Endothelial cell of umbilical vein (primary cell): ENCODE data around the gene PRKD1. TPM values are rescaled to one million over a fixed set of nuclear protein-coding genes. Genes with fewer than 3 reads are reported as not detected.

Experiments used
- BruUV-seq: library from RNA; stranded (reverse); fragments of 400-500 nt; replicated peaks from 2 replicates; lab custom pipeline; 2021; lab: Mats Ljungman, UMichigan
- CTCF ChIA-PET: fragments of 300-600, 350-600 bp; sonication (Branson Sonifier 250); formaldehyde crosslinking; loops from one replicate; lab custom pipeline; 2021; ENCODE audit warnings: antibody characterized with exemption, inconsistent platforms; lab: Charles Lee
- POLR2A ChIA-PET: fragments of 300-600, 350-600 bp; sonication (Branson Sonifier 250); formaldehyde crosslinking; loops from one replicate; lab custom pipeline; 2021; ENCODE audit warnings: antibody characterized with exemption, inconsistent platforms; lab: Charles Lee
- DNase-seq: peaks from one replicate; pipeline ENCODE4 v3.0.0-alpha.2; 2011; ENCODE audit warnings: low read depth, low spot score
- FAIRE-seq: peaks from 2 replicates; lab custom pipeline; 2011; peaks lifted over from hg19 to GRCh38; lab: Jason Lieb, UNC
- H2AFZ ChIP-seq: 2 replicates; pipeline ENCODE4 v1.6.0; 2012; ENCODE audit warnings: low read depth, low read length, control low read depth, inconsistent platforms
- H3K27ac ChIP-seq: 2 replicates; pipeline ENCODE4 v1.5.1; 2011; ENCODE audit warnings: low read depth, mild to moderate bottlenecking, control low read depth, low read length, moderate library complexity; ENCODE audit not compliant: insufficient read depth
- H3K27me3 ChIP-seq, 2 experiments: 2 replicates each; pipeline versions ENCODE4 v1.6.0 to v1.6.1; 2011; ENCODE audit warnings: low read length in 2 of 2, mixed read lengths in 1 of 2; ENCODE audit not compliant: control insufficient read depth in 2 of 2, insufficient read depth in 2 of 2
- H3K36me3 ChIP-seq, 2 experiments: 2 replicates in 1 of 2; 3 replicates in 1 of 2; pipeline ENCODE4 v1.5.1; 2011; ENCODE audit warnings: low read length in 2 of 2, mild to moderate bottlenecking in 1 of 2, moderate library complexity in 1 of 2; ENCODE audit not compliant: control insufficient read depth in 2 of 2, insufficient read depth in 2 of 2; ENCODE audit errors: extremely low read depth in 1 of 2
- H3K4me1 ChIP-seq: 3 replicates; pipeline ENCODE4 v1.5.1; 2011; ENCODE audit warnings: mild to moderate bottlenecking, low read length; ENCODE audit not compliant: control insufficient read depth, insufficient read depth; ENCODE audit errors: extremely low read depth
- H3K4me2 ChIP-seq: 2 replicates; pipeline ENCODE4 v1.6.1; 2011; ENCODE audit warnings: low read length, control low read depth, mixed read lengths; ENCODE audit not compliant: insufficient read depth
- H3K4me3 ChIP-seq, 3 experiments: fragments of 200-600 bp in 1 of 3; sonication (generic), shearing (Covaris generic) in 1 of 3; replicated peaks in 1 of 3; 2 replicates each; pipeline ENCODE4 v1.5.1; 2011 to 2016; ENCODE audit warnings: control low read depth in 3 of 3, low read length in 3 of 3, mild to moderate bottlenecking in 2 of 3, inconsistent platforms in 1 of 3, low read depth in 1 of 3, moderate library complexity in 1 of 3; ENCODE audit not compliant: insufficient read depth in 1 of 3
- H3K79me2 ChIP-seq: 2 replicates; pipeline ENCODE4 v1.6.0; 2012; ENCODE audit warnings: low read length, inconsistent platforms; ENCODE audit not compliant: control insufficient read depth, insufficient read depth
- H3K9ac ChIP-seq: replicated peaks from 2 replicates; pipeline ENCODE3; 2011; ENCODE audit warnings: low read length, control low read depth; ENCODE audit not compliant: insufficient read depth; ENCODE audit errors: extremely low read depth
- H3K9me1 ChIP-seq: replicated peaks from 3 replicates; pipeline ENCODE4 v1.6.0; 2011; ENCODE audit warnings: mild to moderate bottlenecking, low read length; ENCODE audit not compliant: control insufficient read depth, insufficient read depth; ENCODE audit errors: extremely low read depth
- H3K9me3 ChIP-seq: replicated peaks from 2 replicates; pipeline ENCODE4 v1.5.1; 2012; ENCODE audit warnings: low read length, inconsistent platforms; ENCODE audit not compliant: control insufficient read depth, insufficient read depth
- H4K20me1 ChIP-seq: replicated peaks from 2 replicates; pipeline ENCODE3; 2011; ENCODE audit warnings: mild to moderate bottlenecking, low read length; ENCODE audit not compliant: control insufficient read depth, insufficient read depth; ENCODE audit errors: extremely low read depth
- FOS ChIP-seq: IDR thresholded peaks from 2 replicates; pipeline ENCODE4 v1.6.1; 2011; ENCODE audit warnings: mild to moderate bottlenecking, low read length, moderate library complexity, borderline replicate concordance; ENCODE audit not compliant: insufficient read depth
- GATA2 ChIP-seq: IDR thresholded peaks from 2 replicates; pipeline ENCODE4 v1.7.0; 2011; ENCODE audit warnings: low read depth, mild to moderate bottlenecking, moderate library complexity, mixed read lengths, low read length; ENCODE audit not compliant: insufficient read length, insufficient read depth
- MYC ChIP-seq: IDR thresholded peaks from one replicate; pipeline ENCODE4 v1.6.1; 2011; ENCODE audit warnings: mild to moderate bottlenecking, low read depth, low read length
- dilution Hi-C: fragments of 300-500 bp; cut with MboI; formaldehyde crosslinking; loops from one replicate; pipeline ENCODE4 v1.15.0; 2019; ENCODE audit warnings: low sequenced_read_pairs; ENCODE audit not compliant: extremely low pct_ligation_motif_present
- intact Hi-C: fragments of 100-400 bp; cut with micrococcal nuclease; formaldehyde crosslinking; loops from one replicate; pipeline ENCODE4 v1.10.0; 2022
- polyA plus RNA-seq, 4 experiments: library from polyadenylated mRNA; depleted of rRNA in 3 of 4; stranded (reverse) in 3 of 4; unstranded in 1 of 4; fragments of >200 nt; gene quantifications; 2 replicates each; pipeline versions ENCODE4 v1.2.1 to v1.2.3, GENCODE V29; 2011 to 2012; ENCODE audit warnings: missing spikeins in 1 of 4
- total RNA-seq: library from RNA; stranded (reverse); gene quantifications from 2 replicates; pipeline ENCODE4 v1.2.3, GENCODE V29; 2021

Gene PRKD1
- total and polyA plus RNA-seq, 2 donors (not counting 3 experiments of a cell fraction or from before 2014, with no cell fraction given): 3.9 to 10.9 TPM

GRCh38 chr14:29788093-29788492 lies 139.6 kb downstream of the PRKD1 start:
- no peaks in the 10 kb centered on the region for H3K9me1 ChIP-seq
- no peak overlapping the region for H3K4me2 ChIP-seq
- H4K20me1 ChIP-seq: peaks cover 3% of the 10 kb centered on the region
- CTCF ChIA-PET: no interaction called here
- H2AFZ ChIP-seq: no peak overlapping the region
- H3K4me1 ChIP-seq: no peaks in the 10 kb centered on the region
- BruUV-seq: no TSS peak
- DNase-seq: no peak
- no peaks in the 10 kb centered on the region for H3K27me3 ChIP-seq
- POLR2A ChIA-PET: no interaction called here
- no peak for FAIRE-seq
- H3K27ac ChIP-seq: no peak overlapping the region
- TF ChIP-seq MYC: no peak
- no peak overlapping the region for H3K4me3 ChIP-seq
- no peaks in the 10 kb centered on the region for H3K36me3 ChIP-seq
- H3K9ac ChIP-seq: no peak overlapping the region
- no peaks in the 10 kb centered on the region for H3K79me2 ChIP-seq
- dilution Hi-C loops: no loop called here
- no peaks in the 10 kb centered on the region for H3K9me3 ChIP-seq
- intact Hi-C loops: no loop called here

DNA sequence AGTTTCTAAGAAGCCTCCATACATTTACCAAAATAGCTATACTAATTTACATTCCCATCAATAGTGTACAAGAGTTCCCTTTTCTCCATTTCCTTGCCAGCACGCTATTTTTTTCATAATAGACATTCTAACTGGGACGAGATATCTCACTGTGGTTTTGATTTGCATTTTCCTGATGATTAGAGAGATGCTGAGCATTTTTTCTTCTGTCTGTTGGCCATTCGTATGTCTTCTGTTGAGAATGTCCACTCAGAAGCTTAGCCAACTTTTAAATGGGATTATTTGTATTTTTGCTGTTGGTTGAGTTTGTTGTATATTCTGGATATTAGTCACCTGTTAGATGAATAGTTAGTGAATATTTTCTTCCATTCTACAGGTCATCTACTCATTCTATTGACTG lies 144.1 kb downstream of the PRKD1 start:
- Histone ChIP-seq H3K27ac (no peak overlapping the region), H3K4me2 (no peak overlapping the region), H3K9ac (no peak overlapping the region), H3K27me3 (no peaks in the 10 kb centered on the region), H3K4me1 (no peaks in the 10 kb centered on the region), H2AFZ (no peak overlapping the region), H3K4me3 (no peak overlapping the region), H3K79me2 (no peaks in the 10 kb centered on the region), H3K9me3 (no peaks in the 10 kb centered on the region), H4K20me1 (no peaks in the 10 kb centered on the region), H3K9me1 (no peaks in the 10 kb centered on the region), H3K36me3 (no peaks in the 10 kb centered on the region)
- BruUV-seq: no TSS peak
- POLR2A ChIA-PET: interaction anchor here (0.6 kb wide), 1 partner anchor 31 kb away, joined by 3 read pairs; no protein-coding TSS in a partner anchor
- intact Hi-C loops: no loop called here
- TF ChIP-seq GATA2 (no peak), MYC (no peak), FOS (no peak)
- FAIRE-seq (no peak), DNase-seq (no peak)
- dilution Hi-C loops: no loop called here
- CTCF ChIA-PET: interaction anchor here (1.2 kb wide), 1 partner anchor 9 kb away, joined by 3 read pairs; no protein-coding TSS in a partner anchor
